Karpas-422 (cell line): ENCODE data around the gene TBL3. TPM values are rescaled to one million over a fixed set of nuclear protein-coding genes. Genes with fewer than 3 reads are reported as not detected.
"Not testable (repeated sequence)": the region's sequence is repeated elsewhere in the genome, so short reads cannot be mapped to it uniquely, and the experiment has no call there.

Experiments used
- DNase-seq: peaks from one replicate; pipeline ENCODE4 v3.0.0-alpha.2; 2015
- H2AFZ ChIP-seq: fragments of 200-600 bp; sonication (generic); 2 replicates; pipeline ENCODE4 v1.6.1; 2014; ENCODE audit warnings: antibody characterized with exemption, low read length, mixed read lengths
- H3K27ac ChIP-seq: fragments of 200-600 bp; sonication (generic); 2 replicates; pipeline ENCODE4 v1.5.1; 2014; ENCODE audit warnings: mild to moderate bottlenecking, low read length, moderate library complexity
- H3K27me3 ChIP-seq: fragments of 200-600 bp; sonication (generic); 2 replicates; pipeline ENCODE4 v1.6.1; 2014; ENCODE audit warnings: low read length, mixed read lengths
- H3K36me3 ChIP-seq: fragments of 200-600 bp; sonication (generic); 2 replicates; pipeline ENCODE4 v1.6.1; 2014; ENCODE audit warnings: low read length, mixed read lengths; ENCODE audit not compliant: insufficient read depth
- H3K4me1 ChIP-seq: fragments of 200-600 bp; sonication (generic); 2 replicates; pipeline ENCODE4 v1.6.1; 2014; ENCODE audit warnings: mild to moderate bottlenecking, low read length, mixed read lengths
- H3K4me2 ChIP-seq: fragments of 200-600 bp; sonication (generic); 2 replicates; pipeline ENCODE4 v1.6.1; 2014; ENCODE audit warnings: low read length, low read depth, mild to moderate bottlenecking; ENCODE audit not compliant: poor library complexity, severe bottlenecking
- H3K4me3 ChIP-seq: fragments of 200-600 bp; sonication (generic); 2 replicates; pipeline ENCODE4 v1.5.1; 2014; ENCODE audit warnings: mild to moderate bottlenecking, antibody characterized with exemption, low read length, mixed read lengths
- H3K79me2 ChIP-seq: fragments of 200-600 bp; sonication (generic); 2 replicates; pipeline ENCODE4 v1.6.1; 2014; ENCODE audit warnings: mild to moderate bottlenecking, low read length, mixed read lengths
- H3K9ac ChIP-seq: fragments of 200-600 bp; sonication (generic); 2 replicates; pipeline ENCODE4 v1.6.0; 2014; ENCODE audit warnings: low read length
- H3K9me2 ChIP-seq: fragments of 200-600 bp; sonication (generic), shearing (Covaris generic); replicated peaks from 2 replicates; pipeline ENCODE4 v1.6.0; 2014; ENCODE audit warnings: mild to moderate bottlenecking, low read length, moderate library complexity; ENCODE audit not compliant: insufficient read depth
- H3K9me3 ChIP-seq: fragments of 300-700, 200-600 bp; sonication (generic); 2 replicates; pipeline ENCODE4 v1.6.1; 2014; ENCODE audit warnings: low read length, mixed read lengths
- H4K20me1 ChIP-seq: fragments of 200-600 bp; sonication (generic); 2 replicates; pipeline ENCODE4 v1.6.1; 2014; ENCODE audit warnings: mild to moderate bottlenecking, antibody characterized with exemption, low read length, low read depth; ENCODE audit not compliant: insufficient read depth
- total RNA-seq: library from RNA; depleted of rRNA; stranded (reverse); fragments of >200 nt; shearing (Covaris generic); gene quantifications from 2 replicates; pipeline ENCODE4 v1.2.3, GENCODE V29; 2014; ENCODE audit warnings: low replicate concordance

Gene TBL3
- total RNA-seq, 1 experiment from 2014 or later, result 25.4 TPM

DNA sequence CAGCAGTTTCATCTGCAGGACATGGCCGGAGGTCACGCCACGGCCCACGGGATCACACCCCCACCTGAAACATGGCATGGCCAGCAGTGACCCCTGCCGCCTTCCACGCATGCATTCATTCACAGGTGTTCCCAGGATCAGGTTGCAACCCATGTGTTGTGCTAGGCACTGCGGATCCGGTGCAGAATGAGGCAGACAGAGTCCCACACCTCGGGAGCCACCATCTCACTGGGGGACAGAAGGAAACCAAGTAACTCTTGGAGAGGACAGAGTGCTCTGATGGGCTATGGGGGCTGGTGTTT is 24.5 kb upstream of the TBL3 start:
- no peaks in the 10 kb centered on the region; the same call in 1 of the 2 replicates for H4K20me1 ChIP-seq
- no peak overlapping the region for H3K4me2 ChIP-seq
- H3K9ac ChIP-seq, result no peak overlapping the region
- no peak for DNase-seq
- H3K27ac ChIP-seq, result no peak overlapping the region
- H3K4me1 ChIP-seq, result peaks cover 11% of the 10 kb centered on the region
- no peak overlapping the region for H3K4me3 ChIP-seq
- H3K79me2 ChIP-seq, result no peaks in the 10 kb centered on the region
- no peaks in the 10 kb centered on the region for H3K36me3 ChIP-seq
- no peaks in the 10 kb centered on the region for H3K27me3 ChIP-seq
- no peak overlapping the region for H2AFZ ChIP-seq
- H3K9me2 ChIP-seq, result no peaks in the 10 kb centered on the region
- H3K9me3 ChIP-seq, result no peaks in the 10 kb centered on the region

DNA sequence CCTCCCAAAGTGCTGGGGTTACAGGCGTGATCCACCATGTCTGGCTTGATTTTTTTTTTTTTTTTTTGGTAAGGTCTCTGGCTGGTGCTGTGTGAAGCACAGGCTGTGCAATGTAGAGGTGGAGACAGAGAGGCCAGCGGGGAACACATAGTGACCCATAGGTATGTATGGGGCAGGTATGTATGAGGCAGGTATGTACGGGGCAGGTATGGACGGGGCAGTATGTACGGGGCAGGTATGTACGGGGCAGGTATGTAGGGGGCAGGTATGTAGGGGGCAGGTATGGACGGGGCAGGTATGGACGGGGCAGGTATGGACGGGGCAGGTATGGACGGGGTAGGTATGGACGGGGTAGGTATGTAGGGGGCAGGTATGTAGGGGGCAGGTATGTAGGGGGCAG is 22.3 kb upstream of the TBL3 start:
- Histone ChIP-seq H3K27ac (no peak overlapping the region), H3K27me3 (no peaks in the 10 kb centered on the region), H3K4me2 (no peak overlapping the region), H3K9me2 (no peaks in the 10 kb centered on the region), H3K36me3 (no peaks in the 10 kb centered on the region), H3K9me3 (no peaks in the 10 kb centered on the region), H3K4me1 (no peaks in the 10 kb centered on the region), H3K4me3 (no peak overlapping the region), H4K20me1 (no peaks in the 10 kb centered on the region), H2AFZ (no peak overlapping the region), H3K9ac (no peak overlapping the region), H3K79me2 (no peaks in the 10 kb centered on the region)
- no peak for DNase-seq

DNA sequence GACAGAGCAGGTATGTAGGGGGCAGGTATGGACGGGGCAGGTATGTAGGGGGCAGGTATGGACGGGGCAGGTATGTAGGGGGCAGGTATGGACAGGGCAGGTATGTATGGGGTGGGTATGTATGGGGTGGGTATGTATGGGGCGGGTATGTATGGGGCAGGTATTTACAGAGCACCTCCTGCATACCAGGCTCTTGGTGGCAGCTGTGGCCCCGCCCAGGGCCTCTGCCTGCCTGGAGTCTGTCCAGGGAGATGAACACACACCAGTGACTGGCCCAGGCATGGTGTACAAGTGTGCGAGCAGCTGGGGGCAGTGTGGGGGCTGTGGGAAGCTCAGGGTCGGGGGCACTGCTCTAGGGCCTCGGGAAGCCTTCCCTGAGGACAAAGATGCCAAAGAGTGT is 21.8 kb upstream of the TBL3 start:
- Histone ChIP-seq H2AFZ (no peak overlapping the region), H3K4me2 (no peak overlapping the region), H3K36me3 (no peaks in the 10 kb centered on the region), H3K9ac (no peak overlapping the region), H3K9me2 (no peaks in the 10 kb centered on the region), H3K27me3 (no peaks in the 10 kb centered on the region), H4K20me1 (no peaks in the 10 kb centered on the region), H3K9me3 (no peaks in the 10 kb centered on the region), H3K4me3 (no peak overlapping the region), H3K4me1 (no peaks in the 10 kb centered on the region), H3K27ac (no peak overlapping the region), H3K79me2 (no peaks in the 10 kb centered on the region)
- DNase-seq, result no peak

DNA sequence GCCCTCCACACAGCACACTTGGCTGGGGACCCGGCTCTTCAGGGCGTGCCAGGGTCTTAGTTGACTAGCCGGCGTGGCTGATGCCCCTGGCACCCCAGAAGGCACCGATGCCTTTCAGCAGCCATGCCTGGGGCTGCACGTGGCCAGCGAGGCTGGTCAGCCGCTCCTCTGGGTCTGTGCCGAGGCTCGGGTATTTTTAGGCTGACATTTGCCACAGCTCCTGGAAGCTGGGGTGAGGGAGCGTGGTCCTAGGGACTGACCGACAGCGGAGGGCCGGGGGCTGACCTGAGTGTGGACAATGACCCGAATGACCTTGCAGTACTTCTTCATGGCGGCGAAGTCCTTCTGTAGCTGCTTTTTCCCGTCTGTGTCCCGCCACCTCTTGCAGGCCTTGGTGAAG is 21.3 kb upstream of the TBL3 start:
- H4K20me1 ChIP-seq, result no peaks in the 10 kb centered on the region
- no peak overlapping the region for H2AFZ ChIP-seq
- no peak overlapping the region for H3K9ac ChIP-seq
- no peaks in the 10 kb centered on the region for H3K36me3 ChIP-seq
- no peak for DNase-seq
- no peak overlapping the region for H3K4me3 ChIP-seq
- no peak overlapping the region for H3K4me2 ChIP-seq
- H3K9me2 ChIP-seq, result no peaks in the 10 kb centered on the region
- H3K27ac ChIP-seq, result no peak overlapping the region
- H3K79me2 ChIP-seq, result no peaks in the 10 kb centered on the region
- no peaks in the 10 kb centered on the region for H3K27me3 ChIP-seq
- no peaks in the 10 kb centered on the region for H3K4me1 ChIP-seq
- H3K9me3 ChIP-seq, result no peaks in the 10 kb centered on the region

DNA sequence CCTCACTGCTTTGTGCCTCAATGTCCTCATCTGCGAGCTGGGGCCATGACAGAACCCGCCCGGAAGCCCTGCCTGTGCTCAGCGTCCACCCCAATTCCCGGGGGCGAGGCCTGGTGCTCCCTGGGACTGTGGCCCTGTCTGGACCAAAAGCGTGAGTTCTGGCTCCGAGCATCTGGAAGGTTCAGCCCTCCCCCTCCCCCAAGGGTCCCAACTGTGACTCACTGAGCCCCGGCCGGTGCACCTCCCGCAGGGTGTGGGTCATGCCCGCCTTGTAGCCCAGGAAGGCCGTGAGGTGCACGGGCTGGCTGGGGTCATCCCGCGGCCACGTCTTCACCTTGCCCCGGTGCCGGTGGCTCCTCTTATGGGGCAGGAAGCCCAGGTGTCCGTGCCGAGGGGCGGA is 18.1 kb upstream of the TBL3 start:
- Histone ChIP-seq H4K20me1 (no peaks in the 10 kb centered on the region), H3K4me2 (no peak overlapping the region), H3K9me2 (no peaks in the 10 kb centered on the region), H3K79me2 (no peaks in the 10 kb centered on the region), H3K36me3 (no peaks in the 10 kb centered on the region), H3K4me3 (no peak overlapping the region), H3K4me1 (no peaks in the 10 kb centered on the region; the same call in 1 of the 2 replicates), H3K27me3 (no peaks in the 10 kb centered on the region), H2AFZ (no peak overlapping the region), H3K9ac (no peak overlapping the region), H3K9me3 (no peaks in the 10 kb centered on the region), H3K27ac (no peak overlapping the region)
- DNase-seq, result no peak

DNA sequence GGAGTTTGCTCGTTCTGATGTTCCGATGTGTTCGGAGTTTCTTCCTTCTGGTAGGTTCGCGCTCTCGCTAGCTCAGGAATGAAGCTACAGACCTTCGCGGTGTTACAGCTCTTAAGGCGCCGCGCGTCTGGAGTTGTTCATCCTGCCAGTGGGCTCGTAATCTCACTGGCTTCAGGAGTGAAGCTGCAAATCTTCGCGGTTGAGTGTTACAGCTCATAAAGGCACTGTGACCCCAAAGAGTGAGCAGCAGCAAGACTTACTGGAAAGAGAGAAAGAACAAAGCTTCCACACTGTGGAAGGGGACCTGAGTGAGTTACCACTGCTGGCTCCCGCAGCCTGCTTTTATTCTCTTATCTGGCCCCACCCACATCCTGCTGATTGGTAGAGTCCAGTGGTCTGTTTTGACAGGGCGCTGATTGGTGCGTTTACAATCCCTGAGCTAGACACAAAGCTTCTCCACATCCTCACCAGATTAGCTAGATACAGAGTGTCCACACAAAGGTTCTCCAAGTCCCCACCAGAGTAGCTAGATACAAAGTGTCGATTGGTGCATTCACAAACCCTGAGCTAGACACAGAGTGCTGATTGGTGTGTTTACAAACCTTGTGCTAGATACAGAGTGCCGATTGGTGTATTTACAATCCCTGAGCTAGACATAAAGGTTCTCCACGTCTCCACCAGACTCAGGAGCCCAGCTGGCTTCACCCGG is 14.3 kb upstream of the TBL3 start:
- not testable (repeated sequence) for H3K27ac ChIP-seq, H3K9me2 ChIP-seq, H3K27me3 ChIP-seq, DNase-seq, H3K36me3 ChIP-seq, H3K9ac ChIP-seq, H4K20me1 ChIP-seq, H3K4me3 ChIP-seq, H3K4me2 ChIP-seq, H3K9me3 ChIP-seq, H2AFZ ChIP-seq
- Histone ChIP-seq H3K79me2 (peaks cover 12% of the 10 kb centered on the region), H3K4me1 (peaks cover 28% of the 10 kb centered on the region)

DNA sequence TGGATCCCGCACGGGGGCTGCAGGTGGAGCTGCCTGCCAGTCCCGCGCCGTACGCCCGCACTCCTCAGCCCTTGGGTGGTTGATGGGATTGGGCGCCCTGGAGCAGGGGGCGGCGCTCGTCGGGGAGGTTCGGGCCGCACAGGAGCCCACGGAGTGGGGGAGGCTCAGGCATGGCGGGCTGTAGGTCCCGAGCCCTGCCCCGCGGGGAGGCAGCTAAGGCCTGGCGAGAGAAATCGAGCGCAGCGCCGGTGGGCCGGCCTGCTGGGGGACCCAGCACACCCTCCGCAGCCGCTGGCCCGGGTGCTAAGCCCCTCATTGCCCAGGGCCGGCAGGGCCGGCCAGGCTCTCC is 13.7 kb upstream of the TBL3 start:
- peaks cover 11% of the 10 kb centered on the region for H3K36me3 ChIP-seq
- not testable (repeated sequence) for H3K9me2 ChIP-seq, H3K9ac ChIP-seq, H3K4me2 ChIP-seq, H3K27ac ChIP-seq, H3K9me3 ChIP-seq, DNase-seq, H3K4me3 ChIP-seq, H3K27me3 ChIP-seq, H2AFZ ChIP-seq, H4K20me1 ChIP-seq
- peaks cover 16% of the 10 kb centered on the region for H3K79me2 ChIP-seq
- peaks cover 33% of the 10 kb centered on the region for H3K4me1 ChIP-seq

DNA sequence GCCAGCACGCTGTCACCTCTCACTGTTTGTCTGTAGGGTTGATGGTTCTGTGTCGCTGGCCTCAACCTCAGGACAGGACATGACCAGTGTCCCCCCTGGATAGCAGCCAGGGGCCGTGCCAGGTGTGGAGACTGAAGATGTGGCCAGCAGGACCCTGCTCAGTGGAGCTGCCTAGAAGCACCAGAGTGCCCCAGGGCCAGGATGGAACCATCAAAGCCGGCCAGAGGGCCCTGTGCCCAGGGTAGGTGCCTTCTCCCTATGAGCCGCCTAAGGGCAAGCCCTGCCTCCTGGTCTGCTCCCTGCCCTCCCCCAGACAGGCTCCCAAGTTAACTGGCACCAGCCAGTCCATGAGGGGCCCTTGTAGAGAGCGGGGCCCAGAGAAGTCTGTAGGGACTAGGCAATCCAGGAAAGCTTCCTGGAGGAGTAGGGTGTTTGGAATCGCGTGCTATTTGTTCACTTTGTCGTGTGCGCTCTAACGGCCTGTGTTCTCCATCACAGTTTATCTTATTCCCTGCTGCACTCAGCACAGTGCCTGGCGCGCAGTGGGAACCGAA is 13.1 kb upstream of the TBL3 start:
- H3K9me2 ChIP-seq, result no peaks in the 10 kb centered on the region
- no peaks in the 10 kb centered on the region for H3K9me3 ChIP-seq
- peaks cover 12% of the 10 kb centered on the region for H4K20me1 ChIP-seq
- H3K4me2 ChIP-seq, result peak overlapping the region; percentile 23
- DNase-seq, result no peak
- peak overlapping the region; percentile 72; the same call in 1 of the 2 replicates for H2AFZ ChIP-seq
- H3K79me2 ChIP-seq, result peaks cover 23% of the 10 kb centered on the region
- peaks cover 40% of the 10 kb centered on the region for H3K4me1 ChIP-seq
- H3K27ac ChIP-seq, result no peak overlapping the region
- H3K36me3 ChIP-seq, result peaks cover 17% of the 10 kb centered on the region
- no peak overlapping the region; the same call in 1 of the 2 replicates for H3K4me3 ChIP-seq
- H3K27me3 ChIP-seq, result no peaks in the 10 kb centered on the region
- H3K9ac ChIP-seq, result peak overlapping the region; percentile 41
